Activated CD4-positive, alpha-beta T cell treated with anti-CD3 and anti-CD28 coated beads, Interleukin-2, amount 50 U/mL, for 1 hour (primary cell): ENCODE data around the gene C16orf89.

ENCODE experiments used
- DNase-seq: peaks from one replicate; pipeline ENCODE4 v3.0.0-alpha.2; 2020

Gene C16orf89

GRCh38 chr16:5027575-5028235 is 38.1 kb downstream of the C16orf89 start:
- no peak for DNase-seq

GRCh38 chr16:5027086-5027485 is 38.7 kb downstream of the C16orf89 start:
- no peak for DNase-seq

- no peak for DNase-seq
These were observed 39.1 kb downstream of the C16orf89 start for GRCh38 chr16:5026664-5027063.

- DNase-seq, result no peak
These were observed 40.6 kb downstream of the C16orf89 start for GRCh38 chr16:5025171-5025632.

- DNase-seq, result no peak
These were observed 41.1 kb downstream of the C16orf89 start for GRCh38 chr16:5024632-5025031.

- DNase-seq, result no peak
These were observed 43.2 kb downstream of the C16orf89 start for GRCh38 chr16:5022521-5022920.

GRCh38 chr16:5020551-5020950 is 45.2 kb downstream of the C16orf89 start:
- DNase-seq, result no peak

GRCh38 chr16:5019775-5020174 is 46.0 kb downstream of the C16orf89 start:
- no peak for DNase-seq

GRCh38 chr16:5018793-5019192 is 47.0 kb downstream of the C16orf89 start:
- DNase-seq, result no peak

- DNase-seq, result no peak
These were observed 48.1 kb downstream of the C16orf89 start for GRCh38 chr16:5017678-5017969.

GRCh38 chr16:5016967-5017677 is 48.6 kb downstream of the C16orf89 start:
- no peak for DNase-seq

- DNase-seq, result no peak
These were observed 49.9 kb downstream of the C16orf89 start for GRCh38 chr16:5015887-5016286.

- no peak for DNase-seq
These were observed 50.4 kb downstream of the C16orf89 start for GRCh38 chr16:5015351-5015750.

GRCh38 chr16:5012887-5013286 is 52.9 kb downstream of the C16orf89 start:
- no peak for DNase-seq

- DNase-seq, result no peak
These were observed 54.1 kb downstream of the C16orf89 start for GRCh38 chr16:5011637-5012036.

GRCh38 chr16:5010576-5011329 is 55.0 kb downstream of the C16orf89 start:
- DNase-seq, result no peak

- DNase-seq, result no peak
These were observed 57.4 kb downstream of the C16orf89 start for GRCh38 chr16:5008311-5008731.

GRCh38 chr16:5007256-5007655 is 58.5 kb downstream of the C16orf89 start:
- DNase-seq, result no peak

- DNase-seq, result no peak
These were observed 59.2 kb downstream of the C16orf89 start for GRCh38 chr16:5006348-5007193.

GRCh38 chr16:5005916-5006315 is 59.8 kb downstream of the C16orf89 start:
- DNase-seq, result no peak

- no peak for DNase-seq
These were observed 61.4 kb downstream of the C16orf89 start for GRCh38 chr16:5004311-5004710.

GRCh38 chr16:5003828-5004227 is 61.9 kb downstream of the C16orf89 start:
- DNase-seq, result no peak

GRCh38 chr16:5003211-5003610 is 62.5 kb downstream of the C16orf89 start:
- DNase-seq, result no peak
